Measurements from ENCODE around the gene BLOC1S3.

DNA sequence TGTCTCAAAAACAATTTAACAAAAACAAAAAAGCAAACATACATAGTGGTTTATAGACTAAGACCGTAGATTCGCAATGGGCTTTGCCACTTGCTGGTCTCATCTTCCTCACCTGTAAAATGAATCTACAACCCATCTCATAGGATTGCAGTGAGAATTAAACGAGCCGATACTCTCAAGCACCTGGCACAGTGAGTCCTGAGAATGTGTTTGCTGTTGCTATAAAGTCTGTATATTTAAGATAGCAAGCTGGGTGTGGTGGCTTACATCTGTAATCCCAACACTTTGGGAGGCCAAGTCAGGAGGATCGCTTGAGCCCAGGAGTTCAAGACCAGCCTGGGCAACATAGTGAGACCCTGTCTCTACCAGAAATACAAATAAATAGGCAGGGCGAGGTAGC lies 44.1 kb downstream of the BLOC1S3 start:
- TF ChIP-seq, protein P1, sequence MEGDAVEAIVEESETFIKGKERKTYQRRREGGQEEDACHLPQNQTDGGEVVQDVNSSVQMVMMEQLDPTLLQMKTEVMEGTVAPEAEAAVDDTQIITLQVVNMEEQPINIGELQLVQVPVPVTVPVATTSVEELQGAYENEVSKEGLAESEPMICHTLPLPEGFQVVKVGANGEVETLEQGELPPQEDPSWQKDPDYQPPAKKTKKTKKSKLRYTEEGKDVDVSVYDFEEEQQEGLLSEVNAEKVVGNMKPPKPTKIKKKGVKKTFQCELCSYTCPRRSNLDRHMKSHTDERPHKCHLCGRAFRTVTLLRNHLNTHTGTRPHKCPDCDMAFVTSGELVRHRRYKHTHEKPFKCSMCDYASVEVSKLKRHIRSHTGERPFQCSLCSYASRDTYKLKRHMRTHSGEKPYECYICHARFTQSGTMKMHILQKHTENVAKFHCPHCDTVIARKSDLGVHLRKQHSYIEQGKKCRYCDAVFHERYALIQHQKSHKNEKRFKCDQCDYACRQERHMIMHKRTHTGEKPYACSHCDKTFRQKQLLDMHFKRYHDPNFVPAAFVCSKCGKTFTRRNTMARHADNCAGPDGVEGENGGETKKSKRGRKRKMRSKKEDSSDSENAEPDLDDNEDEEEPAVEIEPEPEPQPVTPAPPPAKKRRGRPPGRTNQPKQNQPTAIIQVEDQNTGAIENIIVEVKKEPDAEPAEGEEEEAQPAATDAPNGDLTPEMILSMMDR (IDR thresholded peaks at IDR 0.05) = no peak
- TF ChIP-seq MAFK (IDR thresholded peaks at IDR 0.05; ENCODE audit: partially characterized antibody) = no peak
- TF ChIP-seq RNF2 (IDR thresholded peaks at IDR 0.05; ENCODE audit: borderline replicate concordance, low read depth) = no peak
- TF ChIP-seq NPAS2 (CRISPR knock-in tag; IDR thresholded peaks at IDR 0.05; ENCODE audit: borderline replicate concordance) = no peak
- no peak for TF ChIP-seq ZC3H11A (IDR thresholded peaks at IDR 0.05)
- no peak for TF ChIP-seq JUN (IDR thresholded peaks at IDR 0.05)
- TF ChIP-seq EP300 (IDR thresholded peaks at IDR 0.05) = no peak

Data from A549 (cell line).